Caco-2 (cell line): ENCODE data around the gene SAMD10. TPM values are rescaled to one million over a fixed set of nuclear protein-coding genes. Genes with fewer than 3 reads are reported as not detected.
"Not testable (repeated sequence)": the region's sequence is repeated elsewhere in the genome, so short reads cannot be mapped to it uniquely, and the experiment has no call there.

Experiments
- BruUV-seq: library from RNA; stranded (reverse); fragments of 400-500 nt; replicated peaks from 2 replicates; lab custom pipeline; 2021; lab: Mats Ljungman, UMichigan
- CTCF ChIA-PET: fragments of 300-600 bp; sonication (Branson Sonifier 250); formaldehyde crosslinking; loops from one replicate; lab custom pipeline; 2022; ENCODE audit warnings: antibody characterized with exemption; lab: Charles Lee
- POLR2A ChIA-PET: fragments of 300-600 bp; sonication (Branson Sonifier 250); formaldehyde crosslinking; loops from one replicate; lab custom pipeline; 2022; ENCODE audit warnings: antibody characterized with exemption; lab: Charles Lee
- DNase-seq, 2 experiments: peaks; one replicate each; pipeline versions ENCODE4 v3.0.0 to v3.0.0-alpha.2; 2020 to 2022
- H3K27me3 ChIP-seq: replicated peaks from 2 replicates; pipeline ENCODE4 v1.6.0; 2011; ENCODE audit warnings: low read length; ENCODE audit not compliant: control insufficient read depth, insufficient read depth
- H3K36me3 ChIP-seq: 2 replicates; pipeline ENCODE4 v1.5.1; 2011; ENCODE audit warnings: low read length; ENCODE audit not compliant: control insufficient read depth, insufficient read depth
- H3K4me1 ChIP-seq: fragments of 250-450 bp; sonication (Bioruptor Pico); 2 replicates; pipeline ENCODE4 v1.5.1; 2020; ENCODE audit warnings: mild to moderate bottlenecking
- H3K4me3 ChIP-seq: 2 replicates; pipeline ENCODE4 v1.5.1; 2011; ENCODE audit warnings: low read depth, mild to moderate bottlenecking, control low read depth, low read length
- H3K9me3 ChIP-seq: fragments of 250-450 bp; sonication (Bioruptor Pico); 2 replicates; pipeline ENCODE4 v1.5.1; 2020; ENCODE audit warnings: mild to moderate bottlenecking, moderate library complexity
- H3K27ac Mint-ChIP-seq: one replicate; pipeline ENCODE4 v1.8.0; 2022; ENCODE audit warnings: mixed read lengths; ENCODE audit not compliant: unreplicated experiment
- H3K27me3 Mint-ChIP-seq: one replicate; pipeline ENCODE4 v1.8.0; 2022; ENCODE audit warnings: mixed read lengths; ENCODE audit not compliant: insufficient read depth, unreplicated experiment
- H3K36me3 Mint-ChIP-seq: one replicate; pipeline ENCODE4 v1.8.0; 2022; ENCODE audit warnings: mild to moderate bottlenecking, mixed read lengths; ENCODE audit not compliant: insufficient read depth, unreplicated experiment
- H3K4me1 Mint-ChIP-seq: one replicate; pipeline ENCODE4 v1.8.0; 2022; ENCODE audit warnings: low read depth, mixed read lengths; ENCODE audit not compliant: unreplicated experiment
- H3K4me3 Mint-ChIP-seq: one replicate; pipeline ENCODE4 v1.8.0; 2022; ENCODE audit warnings: mild to moderate bottlenecking, moderate library complexity, mixed read lengths; ENCODE audit not compliant: unreplicated experiment
- H3K9me3 Mint-ChIP-seq: one replicate; pipeline ENCODE4 v1.8.0; 2022; ENCODE audit warnings: mixed read lengths; ENCODE audit not compliant: unreplicated experiment
- intact Hi-C: fragments of 100-400 bp; cut with micrococcal nuclease; formaldehyde crosslinking; loops from one replicate; pipeline ENCODE4 v1.10.0; 2022; ENCODE audit not compliant: unreplicated experiment
- total RNA-seq: library from RNA; stranded (reverse); gene quantifications from 2 replicates; pipeline ENCODE4 v1.2.3, GENCODE V29; 2022
- TF ChIP-seq, protein P1 (sequence below), 2 experiments: fragments of 200-600 bp in 1 of 2; IDR thresholded peaks; 1 replicate in 1 of 2; 2 replicates in 1 of 2; pipeline versions ENCODE4 v1.5.1 to v1.8.0; 2011 to 2022; ENCODE audit warnings: antibody characterized with exemption in 1 of 2, control low read depth in 1 of 2, inconsistent platforms in 1 of 2, low read depth in 1 of 2, low read length in 1 of 2, mild to moderate bottlenecking in 1 of 2, moderate library complexity in 1 of 2; ENCODE audit not compliant: insufficient read depth in 1 of 2, severe bottlenecking in 1 of 2, unreplicated experiment in 1 of 2

Gene SAMD10
- total RNA-seq, 1 experiment from 2014 or later = 13.6 TPM

DNA sequence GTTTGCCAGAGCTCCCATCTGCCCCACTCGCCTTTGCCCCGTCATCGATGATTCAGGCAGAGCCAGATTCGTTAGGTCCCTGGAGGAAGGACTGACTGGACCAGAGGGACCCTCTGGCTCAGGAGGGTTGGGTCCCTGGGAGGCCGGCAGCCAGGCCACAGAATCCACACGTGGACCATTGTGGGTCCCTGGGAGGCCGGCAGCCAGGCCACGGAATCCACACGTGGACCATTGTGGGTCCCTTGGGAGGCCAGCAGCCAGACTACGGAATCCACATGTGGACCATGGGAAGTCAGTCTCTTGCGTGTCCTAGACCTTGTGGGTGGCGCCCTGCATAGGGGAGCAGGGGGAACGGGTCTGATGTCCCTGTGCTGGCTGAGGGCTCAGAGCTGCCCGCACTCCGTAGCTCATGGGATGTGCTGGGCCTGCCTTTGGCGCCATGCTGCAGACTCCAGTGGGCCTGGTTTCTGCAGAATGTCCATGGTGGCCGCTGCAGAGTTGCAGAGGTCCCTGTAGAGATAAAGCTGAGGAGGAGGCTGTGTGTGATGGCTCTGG, 46.8 kb downstream of the SAMD10 start:
- Mint-ChIP-seq H3K9me3 (no peaks in the 10 kb centered on the region), H3K36me3 (peaks cover 99% of the 10 kb centered on the region), H3K4me1 (no peaks in the 10 kb centered on the region), H3K27me3 (no peaks in the 10 kb centered on the region), H3K4me3 (no peak overlapping the region), H3K27ac (peak overlapping the region; percentile 40)
- Histone ChIP-seq H3K27me3 (no peaks in the 10 kb centered on the region), H3K36me3 (peaks cover 19% of the 10 kb centered on the region), H3K9me3 (no peaks in the 10 kb centered on the region), H3K4me3 (no peak overlapping the region), H3K4me1 (no peaks in the 10 kb centered on the region)
- TF ChIP-seq, protein P1, sequence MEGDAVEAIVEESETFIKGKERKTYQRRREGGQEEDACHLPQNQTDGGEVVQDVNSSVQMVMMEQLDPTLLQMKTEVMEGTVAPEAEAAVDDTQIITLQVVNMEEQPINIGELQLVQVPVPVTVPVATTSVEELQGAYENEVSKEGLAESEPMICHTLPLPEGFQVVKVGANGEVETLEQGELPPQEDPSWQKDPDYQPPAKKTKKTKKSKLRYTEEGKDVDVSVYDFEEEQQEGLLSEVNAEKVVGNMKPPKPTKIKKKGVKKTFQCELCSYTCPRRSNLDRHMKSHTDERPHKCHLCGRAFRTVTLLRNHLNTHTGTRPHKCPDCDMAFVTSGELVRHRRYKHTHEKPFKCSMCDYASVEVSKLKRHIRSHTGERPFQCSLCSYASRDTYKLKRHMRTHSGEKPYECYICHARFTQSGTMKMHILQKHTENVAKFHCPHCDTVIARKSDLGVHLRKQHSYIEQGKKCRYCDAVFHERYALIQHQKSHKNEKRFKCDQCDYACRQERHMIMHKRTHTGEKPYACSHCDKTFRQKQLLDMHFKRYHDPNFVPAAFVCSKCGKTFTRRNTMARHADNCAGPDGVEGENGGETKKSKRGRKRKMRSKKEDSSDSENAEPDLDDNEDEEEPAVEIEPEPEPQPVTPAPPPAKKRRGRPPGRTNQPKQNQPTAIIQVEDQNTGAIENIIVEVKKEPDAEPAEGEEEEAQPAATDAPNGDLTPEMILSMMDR (IDR thresholded peaks at IDR 0.05; ENCODE audit: insufficient read depth in 1 of 2, low read depth in 1 of 2, low read length in 1 of 2, severe bottlenecking in 1 of 2, unreplicated experiment in 1 of 2) = no peak
- BruUV-seq = no TSS peak
- intact Hi-C loops = no loop called here
- ChIA-PET POLR2A (no interaction called here), CTCF (no interaction called here)
- peak in 1 of 2 experiments; percentile 47 for DNase-seq

DNA sequence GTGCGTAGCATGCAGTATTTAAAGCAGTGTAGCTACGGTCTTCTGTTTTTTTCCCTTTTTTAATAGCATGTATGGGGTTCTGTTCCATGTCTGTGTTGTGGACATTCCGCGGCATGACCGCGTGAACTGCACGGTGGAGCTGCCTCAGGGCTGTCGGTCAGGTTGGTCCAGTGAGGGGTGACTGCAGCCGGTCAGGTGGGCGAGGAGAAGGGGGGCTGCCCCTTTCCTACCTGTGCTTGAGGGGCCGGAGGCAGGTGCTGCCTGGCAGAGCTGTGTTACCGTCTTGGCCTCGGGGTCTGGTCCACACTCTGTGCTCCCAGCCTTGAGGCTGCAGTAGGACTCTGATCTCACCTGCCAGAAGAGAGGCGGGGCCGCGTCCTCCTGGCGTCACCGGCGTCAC, 47.7 kb downstream of the SAMD10 start:
- CTCF ChIA-PET = no interaction called here
- POLR2A ChIA-PET = no interaction called here

DNA sequence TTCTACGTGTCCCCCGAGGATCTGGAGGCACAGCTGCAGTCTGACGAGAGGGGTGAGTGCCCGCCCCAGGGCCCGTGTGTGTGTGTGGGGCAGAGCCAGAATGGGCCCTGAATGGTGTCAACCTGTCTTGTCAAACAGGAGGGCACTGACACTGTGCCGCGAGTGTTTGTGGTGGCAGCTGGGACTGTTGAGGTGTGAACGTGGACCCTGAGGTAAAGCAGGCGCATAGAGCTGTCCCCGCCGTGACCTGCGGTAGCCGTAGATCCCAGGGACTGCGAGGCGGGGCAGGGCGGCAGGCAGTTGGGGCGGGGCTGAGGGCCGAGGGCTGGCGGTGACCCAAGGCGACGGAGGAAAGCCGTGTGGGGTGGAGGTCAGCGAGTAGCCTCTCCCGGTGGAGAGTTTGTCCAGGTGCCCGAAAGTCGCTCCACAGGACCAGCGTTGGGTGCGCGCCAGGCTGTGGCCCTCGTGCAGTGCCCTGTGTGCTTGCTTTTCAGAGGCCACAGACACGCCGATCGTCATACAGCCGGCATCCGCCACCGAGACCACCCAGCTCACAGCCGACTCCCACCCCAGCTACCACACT, 48.4 kb downstream of the SAMD10 start:
- Mint-ChIP-seq H3K4me1 (no peaks in the 10 kb centered on the region), H3K27me3 (no peaks in the 10 kb centered on the region), H3K9me3 (no peaks in the 10 kb centered on the region), H3K36me3 (peaks cover 99% of the 10 kb centered on the region), H3K4me3 (no peak overlapping the region), H3K27ac (peak overlapping the region; percentile 40)
- no peaks in the 10 kb centered on the region for H3K9me3 ChIP-seq
- no TSS peak for BruUV-seq
- H3K36me3 ChIP-seq = peaks cover 19% of the 10 kb centered on the region
- TF ChIP-seq, protein P1 (IDR thresholded peaks at IDR 0.05; ENCODE audit: insufficient read depth in 1 of 2, low read depth in 1 of 2, low read length in 1 of 2, severe bottlenecking in 1 of 2, unreplicated experiment in 1 of 2) = no peak
- no peaks in the 10 kb centered on the region for H3K4me1 ChIP-seq
- no peak for DNase-seq
- no peak overlapping the region for H3K4me3 ChIP-seq
- ChIA-PET CTCF (no interaction called here), POLR2A (no interaction called here)
- H3K27me3 ChIP-seq = no peaks in the 10 kb centered on the region
- intact Hi-C loops = no loop called here

More for the DNA sequence above, 47.7 kb downstream of the SAMD10 start:
- peaks cover 99% of the 10 kb centered on the region for H3K36me3 Mint-ChIP-seq
- no peaks in the 10 kb centered on the region for H3K27me3 Mint-ChIP-seq
- peak in 1 of 2 experiments; percentile 46 for DNase-seq
- H3K36me3 ChIP-seq = peaks cover 19% of the 10 kb centered on the region
- H3K4me3 Mint-ChIP-seq = no peak overlapping the region
- intact Hi-C loops = no loop called here
- TF ChIP-seq, protein P1 (IDR thresholded peaks at IDR 0.05; ENCODE audit: insufficient read depth in 1 of 2, low read depth in 1 of 2, low read length in 1 of 2, severe bottlenecking in 1 of 2, unreplicated experiment in 1 of 2) = no peak
- no TSS peak for BruUV-seq
- H3K4me1 ChIP-seq = no peaks in the 10 kb centered on the region
- no peaks in the 10 kb centered on the region for H3K27me3 ChIP-seq
- no peaks in the 10 kb centered on the region for H3K4me1 Mint-ChIP-seq
- no peaks in the 10 kb centered on the region for H3K9me3 ChIP-seq
- no peaks in the 10 kb centered on the region for H3K9me3 Mint-ChIP-seq
- peak overlapping the region; percentile 40 for H3K27ac Mint-ChIP-seq
- no peak overlapping the region for H3K4me3 ChIP-seq

DNA sequence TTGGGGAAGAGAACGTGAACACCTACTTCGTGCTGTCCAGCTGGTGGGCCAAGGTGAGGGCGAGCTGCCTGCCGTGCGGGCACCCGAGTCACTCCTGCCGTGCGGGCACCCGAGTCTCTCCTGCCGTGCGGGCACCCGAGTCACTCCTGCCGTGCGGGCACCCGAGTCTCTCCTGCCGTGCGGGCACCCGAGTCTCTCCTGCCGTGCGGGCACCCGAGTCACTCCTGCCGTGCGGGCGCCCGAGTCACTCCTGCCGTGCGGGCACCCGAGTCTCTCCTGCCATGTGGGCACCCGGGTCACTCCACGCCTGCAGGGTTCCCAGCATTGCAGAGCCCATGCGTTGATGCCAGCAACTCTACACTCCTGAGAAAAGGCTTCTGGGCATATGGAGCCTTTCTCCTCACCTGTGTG, 50.0 kb downstream of the SAMD10 start:
- POLR2A ChIA-PET, H3K4me1 ChIP-seq, H3K27ac Mint-ChIP-seq, H3K9me3 Mint-ChIP-seq, CTCF ChIA-PET, H3K9me3 ChIP-seq, BruUV-seq, H3K27me3 ChIP-seq, H3K4me3 ChIP-seq, H3K4me1 Mint-ChIP-seq, H3K4me3 Mint-ChIP-seq, DNase-seq, intact Hi-C loops, H3K27me3 Mint-ChIP-seq: not testable (repeated sequence)
- H3K36me3 ChIP-seq = peaks cover 19% of the 10 kb centered on the region
- peaks cover 96% of the 10 kb centered on the region for H3K36me3 Mint-ChIP-seq
